Endothelial cell of umbilical vein (primary cell): Measurements from ENCODE around the gene PRDM16. TPM values are rescaled to one million over a fixed set of nuclear protein-coding genes. Genes with fewer than 3 reads are reported as not detected.

Experiments
- BruUV-seq: library from RNA; stranded (reverse); fragments of 400-500 nt; replicated peaks from 2 replicates; lab custom pipeline; 2021; lab: Mats Ljungman, UMichigan
- CTCF ChIA-PET: fragments of 300-600, 350-600 bp; sonication (Branson Sonifier 250); formaldehyde crosslinking; loops from one replicate; lab custom pipeline; 2021; ENCODE audit warnings: antibody characterized with exemption, inconsistent platforms; lab: Charles Lee
- POLR2A ChIA-PET: fragments of 300-600, 350-600 bp; sonication (Branson Sonifier 250); formaldehyde crosslinking; loops from one replicate; lab custom pipeline; 2021; ENCODE audit warnings: antibody characterized with exemption, inconsistent platforms; lab: Charles Lee
- DNase-seq: peaks from one replicate; pipeline ENCODE4 v3.0.0-alpha.2; 2011; ENCODE audit warnings: low read depth, low spot score
- FAIRE-seq: peaks from 2 replicates; lab custom pipeline; 2011; peaks lifted over from hg19 to GRCh38; lab: Jason Lieb, UNC
- H2AFZ ChIP-seq: 2 replicates; pipeline ENCODE4 v1.6.0; 2012; ENCODE audit warnings: low read depth, low read length, control low read depth, inconsistent platforms
- H3K27ac ChIP-seq: 2 replicates; pipeline ENCODE4 v1.5.1; 2011; ENCODE audit warnings: low read depth, mild to moderate bottlenecking, control low read depth, low read length, moderate library complexity; ENCODE audit not compliant: insufficient read depth
- H3K27me3 ChIP-seq, 2 experiments: 2 replicates each; pipeline versions ENCODE4 v1.6.0 to v1.6.1; 2011; ENCODE audit warnings: low read length in 2 of 2, mixed read lengths in 1 of 2; ENCODE audit not compliant: control insufficient read depth in 2 of 2, insufficient read depth in 2 of 2
- H3K36me3 ChIP-seq, 2 experiments: 2 replicates in 1 of 2; 3 replicates in 1 of 2; pipeline ENCODE4 v1.5.1; 2011; ENCODE audit warnings: low read length in 2 of 2, mild to moderate bottlenecking in 1 of 2, moderate library complexity in 1 of 2; ENCODE audit not compliant: control insufficient read depth in 2 of 2, insufficient read depth in 2 of 2; ENCODE audit errors: extremely low read depth in 1 of 2
- H3K4me1 ChIP-seq: 3 replicates; pipeline ENCODE4 v1.5.1; 2011; ENCODE audit warnings: mild to moderate bottlenecking, low read length; ENCODE audit not compliant: control insufficient read depth, insufficient read depth; ENCODE audit errors: extremely low read depth
- H3K4me2 ChIP-seq: 2 replicates; pipeline ENCODE4 v1.6.1; 2011; ENCODE audit warnings: low read length, control low read depth, mixed read lengths; ENCODE audit not compliant: insufficient read depth
- H3K4me3 ChIP-seq, 3 experiments: fragments of 200-600 bp in 1 of 3; sonication (generic), shearing (Covaris generic) in 1 of 3; replicated peaks in 1 of 3; 2 replicates each; pipeline ENCODE4 v1.5.1; 2011 to 2016; ENCODE audit warnings: control low read depth in 3 of 3, low read length in 3 of 3, mild to moderate bottlenecking in 2 of 3, inconsistent platforms in 1 of 3, low read depth in 1 of 3, moderate library complexity in 1 of 3; ENCODE audit not compliant: insufficient read depth in 1 of 3
- H3K79me2 ChIP-seq: 2 replicates; pipeline ENCODE4 v1.6.0; 2012; ENCODE audit warnings: low read length, inconsistent platforms; ENCODE audit not compliant: control insufficient read depth, insufficient read depth
- H3K9ac ChIP-seq: replicated peaks from 2 replicates; pipeline ENCODE3; 2011; ENCODE audit warnings: low read length, control low read depth; ENCODE audit not compliant: insufficient read depth; ENCODE audit errors: extremely low read depth
- H3K9me1 ChIP-seq: replicated peaks from 3 replicates; pipeline ENCODE4 v1.6.0; 2011; ENCODE audit warnings: mild to moderate bottlenecking, low read length; ENCODE audit not compliant: control insufficient read depth, insufficient read depth; ENCODE audit errors: extremely low read depth
- H3K9me3 ChIP-seq: replicated peaks from 2 replicates; pipeline ENCODE4 v1.5.1; 2012; ENCODE audit warnings: low read length, inconsistent platforms; ENCODE audit not compliant: control insufficient read depth, insufficient read depth
- H4K20me1 ChIP-seq: replicated peaks from 2 replicates; pipeline ENCODE3; 2011; ENCODE audit warnings: mild to moderate bottlenecking, low read length; ENCODE audit not compliant: control insufficient read depth, insufficient read depth; ENCODE audit errors: extremely low read depth
- EZH2 ChIP-seq: IDR thresholded peaks from 2 replicates; pipeline ENCODE4 v1.6.1; 2012; ENCODE audit warnings: borderline replicate concordance, low read depth, mild to moderate bottlenecking, moderate library complexity, low read length, inconsistent platforms; ENCODE audit not compliant: severe bottlenecking
- FOS ChIP-seq: IDR thresholded peaks from 2 replicates; pipeline ENCODE4 v1.6.1; 2011; ENCODE audit warnings: mild to moderate bottlenecking, low read length, moderate library complexity, borderline replicate concordance; ENCODE audit not compliant: insufficient read depth
- GATA2 ChIP-seq: IDR thresholded peaks from 2 replicates; pipeline ENCODE4 v1.7.0; 2011; ENCODE audit warnings: low read depth, mild to moderate bottlenecking, moderate library complexity, mixed read lengths, low read length; ENCODE audit not compliant: insufficient read length, insufficient read depth
- JUN ChIP-seq: IDR thresholded peaks from 2 replicates; pipeline ENCODE4 v1.6.1; 2011; ENCODE audit warnings: borderline replicate concordance, low read depth; ENCODE audit not compliant: insufficient read length, insufficient read depth
- MYC ChIP-seq: IDR thresholded peaks from one replicate; pipeline ENCODE4 v1.6.1; 2011; ENCODE audit warnings: mild to moderate bottlenecking, low read depth, low read length
- POLR2A ChIP-seq: IDR thresholded peaks from 2 replicates; pipeline ENCODE4 v1.6.1; 2012; ENCODE audit warnings: low read depth, mild to moderate bottlenecking, control low read depth, low read length
- POLR2AphosphoS5 ChIP-seq: IDR thresholded peaks from 2 replicates; pipeline ENCODE4 v1.6.1; 2012; ENCODE audit warnings: low read depth, mild to moderate bottlenecking, control low read depth, low read length, moderate library complexity; ENCODE audit not compliant: insufficient read depth
- dilution Hi-C: fragments of 300-500 bp; cut with MboI; formaldehyde crosslinking; loops from one replicate; pipeline ENCODE4 v1.15.0; 2019; ENCODE audit warnings: low sequenced_read_pairs; ENCODE audit not compliant: extremely low pct_ligation_motif_present
- intact Hi-C: fragments of 100-400 bp; cut with micrococcal nuclease; formaldehyde crosslinking; loops from one replicate; pipeline ENCODE4 v1.10.0; 2022
- polyA plus RNA-seq, 4 experiments: library from polyadenylated mRNA; depleted of rRNA in 3 of 4; stranded (reverse) in 3 of 4; unstranded in 1 of 4; fragments of >200 nt; gene quantifications; 2 replicates each; pipeline versions ENCODE4 v1.2.1 to v1.2.3, GENCODE V29; 2011 to 2012; ENCODE audit warnings: missing spikeins in 1 of 4
- total RNA-seq: library from RNA; stranded (reverse); gene quantifications from 2 replicates; pipeline ENCODE4 v1.2.3, GENCODE V29; 2021
- TF ChIP-seq, protein P1 (sequence below): IDR thresholded peaks from 2 replicates; pipeline ENCODE4 v1.6.1; 2011; ENCODE audit not compliant: insufficient read depth, insufficient read length
- TF ChIP-seq, protein P2 (sequence below), 2 donors: IDR thresholded peaks; 1 replicate in 1 of 2; 2 replicates in 1 of 2; pipeline ENCODE4 v1.5.1; 2011; ENCODE audit warnings: low read length in 2 of 2, mild to moderate bottlenecking in 2 of 2, moderate library complexity in 2 of 2, control low read depth in 1 of 2, inconsistent platforms in 1 of 2, low read depth in 1 of 2; ENCODE audit not compliant: insufficient read depth in 1 of 2; ENCODE audit errors: extremely low read depth in 1 of 2

Gene PRDM16
- total and polyA plus RNA-seq, 2 donors (not counting 3 experiments of a cell fraction or from before 2014, with no cell fraction given): not detected

DNA sequence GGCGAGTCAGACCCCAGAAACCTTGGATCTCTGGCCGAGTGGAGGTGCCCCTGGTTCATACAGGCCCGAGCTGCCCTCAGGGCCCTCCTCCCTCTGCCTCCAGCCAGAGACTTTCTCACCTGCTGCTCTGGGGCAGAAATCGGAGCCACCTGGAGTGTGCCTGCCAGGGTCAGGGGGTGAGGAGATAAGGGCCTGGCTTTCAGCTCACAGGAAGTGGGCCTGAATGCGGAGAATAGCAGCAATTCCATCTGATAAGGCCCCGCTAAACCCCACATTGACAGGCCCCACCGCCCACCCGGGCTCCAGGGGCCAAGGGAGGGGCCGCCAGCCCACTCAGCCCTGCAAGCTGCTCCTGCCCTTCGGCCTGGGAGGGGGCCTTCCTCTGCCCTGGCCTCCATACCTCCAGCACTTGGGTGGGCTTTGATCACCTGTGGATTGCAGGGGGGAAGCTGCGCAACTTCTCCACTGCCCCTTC is 261.8 kb downstream of the PRDM16 start:
- ChIA-PET CTCF (no interaction called here), POLR2A (no interaction called here)
- DNase-seq (no peak), FAIRE-seq (no peak)
- Histone ChIP-seq H3K4me2 (no peak overlapping the region), H3K79me2 (no peaks in the 10 kb centered on the region), H2AFZ (no peak overlapping the region), H3K36me3 (no peaks in the 10 kb centered on the region), H3K9me3 (no peaks in the 10 kb centered on the region), H3K9ac (no peak overlapping the region), H4K20me1 (no peaks in the 10 kb centered on the region), H3K4me1 (no peaks in the 10 kb centered on the region), H3K27ac (no peak overlapping the region), H3K27me3 (no peaks in the 10 kb centered on the region), H3K9me1 (no peaks in the 10 kb centered on the region), H3K4me3 (no peak overlapping the region)
- dilution Hi-C loops (no loop called here), intact Hi-C loops (no loop called here)
- TF ChIP-seq EZH2 (no peak), FOS (no peak), GATA2 (no peak), JUN (no peak), POLR2A (no peak), POLR2AphosphoS5 (no peak), MYC (no peak)
- TF ChIP-seq, protein P1, sequence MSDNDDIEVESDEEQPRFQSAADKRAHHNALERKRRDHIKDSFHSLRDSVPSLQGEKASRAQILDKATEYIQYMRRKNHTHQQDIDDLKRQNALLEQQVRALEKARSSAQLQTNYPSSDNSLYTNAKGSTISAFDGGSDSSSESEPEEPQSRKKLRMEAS: no peak
- TF ChIP-seq, protein P2, sequence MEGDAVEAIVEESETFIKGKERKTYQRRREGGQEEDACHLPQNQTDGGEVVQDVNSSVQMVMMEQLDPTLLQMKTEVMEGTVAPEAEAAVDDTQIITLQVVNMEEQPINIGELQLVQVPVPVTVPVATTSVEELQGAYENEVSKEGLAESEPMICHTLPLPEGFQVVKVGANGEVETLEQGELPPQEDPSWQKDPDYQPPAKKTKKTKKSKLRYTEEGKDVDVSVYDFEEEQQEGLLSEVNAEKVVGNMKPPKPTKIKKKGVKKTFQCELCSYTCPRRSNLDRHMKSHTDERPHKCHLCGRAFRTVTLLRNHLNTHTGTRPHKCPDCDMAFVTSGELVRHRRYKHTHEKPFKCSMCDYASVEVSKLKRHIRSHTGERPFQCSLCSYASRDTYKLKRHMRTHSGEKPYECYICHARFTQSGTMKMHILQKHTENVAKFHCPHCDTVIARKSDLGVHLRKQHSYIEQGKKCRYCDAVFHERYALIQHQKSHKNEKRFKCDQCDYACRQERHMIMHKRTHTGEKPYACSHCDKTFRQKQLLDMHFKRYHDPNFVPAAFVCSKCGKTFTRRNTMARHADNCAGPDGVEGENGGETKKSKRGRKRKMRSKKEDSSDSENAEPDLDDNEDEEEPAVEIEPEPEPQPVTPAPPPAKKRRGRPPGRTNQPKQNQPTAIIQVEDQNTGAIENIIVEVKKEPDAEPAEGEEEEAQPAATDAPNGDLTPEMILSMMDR (IDR thresholded peaks at IDR 0.05; ENCODE audit: extremely low read depth in 1 of 2, insufficient read depth in 1 of 2, low read depth in 1 of 2, low read length in 2 of 2): no peak
- BruUV-seq: no TSS peak
